ENCODE data around the gene ZNF496. TPM values are rescaled to one million over a fixed set of nuclear protein-coding genes. Genes with fewer than 3 reads are reported as not detected.

The ZNF496 gene
- total and polyA plus RNA-seq, 3 donors from 2014 or later, result 45.0 to 71.1 (median 61.6) TPM

GRCh38 chr1:247337961-247338360 lies 6.3 kb upstream of the ZNF496 start:
- no peaks in the 10 kb centered on the region for H3K36me3 ChIP-seq (ENCODE audit: low read depth, missing control alignments)
- no peaks in the 10 kb centered on the region for H3K9me3 ChIP-seq
- DNase-seq, result peak; percentile 67
- peak overlapping the region in 1 of 2 donors; percentile 29 for H3K27ac ChIP-seq
- H3K4me1 ChIP-seq, result peaks cover 46% of the 10 kb centered on the region
- TF ChIP-seq CTCF (IDR thresholded peaks at IDR 0.05), result no peak
- TF ChIP-seq POLR2A (IDR thresholded peaks at IDR 0.05), result no peak
- no peak overlapping the region for H3K4me3 ChIP-seq
- H3K27me3 ChIP-seq, result no peaks in the 10 kb centered on the region
- 63 to 78% methylated on average over 11 of the region's 11 CpGs for WGBS, 2 donors
- intact Hi-C loops (cut with DNase I; ENCODE audit: low total_unique reads), result no loop called here

GRCh38 chr1:247337250-247337746 lies 5.6 kb upstream of the ZNF496 start:
- Histone ChIP-seq H3K9me3 (no peaks in the 10 kb centered on the region), H3K4me3 (no peak overlapping the region), H3K4me1 (peaks cover 46% of the 10 kb centered on the region), H3K27ac (peak overlapping the region in 1 of 2 donors; percentile 29), H3K27me3 (no peaks in the 10 kb centered on the region), H3K36me3 (ENCODE audit: low read depth, missing control alignments) (no peaks in the 10 kb centered on the region)
- TF ChIP-seq CTCF (IDR thresholded peaks at IDR 0.05), result no peak
- TF ChIP-seq POLR2A (IDR thresholded peaks at IDR 0.05), result no peak
- intact Hi-C loops (cut with DNase I; ENCODE audit: low total_unique reads), result no loop called here
- DNase-seq, result peak; percentile 74
- WGBS, 2 donors, result 51 to 59% methylated on average over 10 of the region's 10 CpGs

- H3K4me1 ChIP-seq, result peaks cover 46% of the 10 kb centered on the region
- TF ChIP-seq POLR2A (IDR thresholded peaks at IDR 0.05) (no peak), CTCF (IDR thresholded peaks at IDR 0.05) (no peak)
- WGBS, 2 donors, result 88 to 89% methylated on average over 4 to 7 of the region's 7 CpGs
- H3K4me3 ChIP-seq, result no peak overlapping the region
- no peak for DNase-seq
- no peaks in the 10 kb centered on the region for H3K27me3 ChIP-seq
- intact Hi-C loops (cut with DNase I; ENCODE audit: low total_unique reads), result no loop called here
- no peaks in the 10 kb centered on the region for H3K36me3 ChIP-seq (ENCODE audit: low read depth, missing control alignments)
- no peaks in the 10 kb centered on the region for H3K9me3 ChIP-seq
- no peak overlapping the region for H3K27ac ChIP-seq
Observed at GRCh38 chr1:247336390-247336789, 4.7 kb upstream of the ZNF496 start.

GRCh38 chr1:247335882-247336281 lies 4.2 kb upstream of the ZNF496 start:
- Histone ChIP-seq H3K4me3 (no peak overlapping the region), H3K9me3 (no peaks in the 10 kb centered on the region), H3K36me3 (ENCODE audit: low read depth, missing control alignments) (no peaks in the 10 kb centered on the region), H3K27me3 (no peaks in the 10 kb centered on the region), H3K4me1 (peaks cover 47% of the 10 kb centered on the region), H3K27ac (peak overlapping the region; percentile 14 to 34)
- DNase-seq, result peak; percentile 73
- WGBS, 2 donors, result 43 to 50% methylated on average over 11 of the region's 11 CpGs
- intact Hi-C loops (cut with DNase I; ENCODE audit: low total_unique reads), result no loop called here
- TF ChIP-seq CTCF (IDR thresholded peaks at IDR 0.05), result no peak
- no peak for TF ChIP-seq POLR2A (IDR thresholded peaks at IDR 0.05)
